Activated T-cell treated with anti-CD3 and anti-CD28 coated beads, Interleukin-2, amount 50 U/mL, for 24 hours (primary cell): ENCODE results near the gene EMSY.
A peak's percentile ranks its signal among the peaks of the same experiment; 100 is the strongest.

Experiments used
- DNase-seq: peaks from one replicate; pipeline ENCODE4 v3.0.0-alpha.2; 2020
- H3K27ac Mint-ChIP-seq: 2 replicates; pipeline ENCODE4 v1.8.0; 2020; ENCODE audit warnings: mild to moderate bottlenecking, mixed read lengths
- H3K27me3 Mint-ChIP-seq: 2 replicates; pipeline ENCODE4 v1.8.0; 2020; ENCODE audit warnings: mixed read lengths
- H3K36me3 Mint-ChIP-seq: 2 replicates; pipeline ENCODE4 v1.8.0; 2020; ENCODE audit warnings: low read depth, mixed read lengths
- H3K4me1 Mint-ChIP-seq: 2 replicates; pipeline ENCODE4 v1.8.0; 2020; ENCODE audit warnings: low read depth, mixed read lengths
- H3K4me3 Mint-ChIP-seq: 2 replicates; pipeline ENCODE4 v1.8.0; 2020; ENCODE audit warnings: mild to moderate bottlenecking, moderate library complexity, mixed read lengths
- H3K9me3 Mint-ChIP-seq: 2 replicates; pipeline ENCODE4 v1.8.0; 2020; ENCODE audit warnings: mixed read lengths

EMSY gene

DNA sequence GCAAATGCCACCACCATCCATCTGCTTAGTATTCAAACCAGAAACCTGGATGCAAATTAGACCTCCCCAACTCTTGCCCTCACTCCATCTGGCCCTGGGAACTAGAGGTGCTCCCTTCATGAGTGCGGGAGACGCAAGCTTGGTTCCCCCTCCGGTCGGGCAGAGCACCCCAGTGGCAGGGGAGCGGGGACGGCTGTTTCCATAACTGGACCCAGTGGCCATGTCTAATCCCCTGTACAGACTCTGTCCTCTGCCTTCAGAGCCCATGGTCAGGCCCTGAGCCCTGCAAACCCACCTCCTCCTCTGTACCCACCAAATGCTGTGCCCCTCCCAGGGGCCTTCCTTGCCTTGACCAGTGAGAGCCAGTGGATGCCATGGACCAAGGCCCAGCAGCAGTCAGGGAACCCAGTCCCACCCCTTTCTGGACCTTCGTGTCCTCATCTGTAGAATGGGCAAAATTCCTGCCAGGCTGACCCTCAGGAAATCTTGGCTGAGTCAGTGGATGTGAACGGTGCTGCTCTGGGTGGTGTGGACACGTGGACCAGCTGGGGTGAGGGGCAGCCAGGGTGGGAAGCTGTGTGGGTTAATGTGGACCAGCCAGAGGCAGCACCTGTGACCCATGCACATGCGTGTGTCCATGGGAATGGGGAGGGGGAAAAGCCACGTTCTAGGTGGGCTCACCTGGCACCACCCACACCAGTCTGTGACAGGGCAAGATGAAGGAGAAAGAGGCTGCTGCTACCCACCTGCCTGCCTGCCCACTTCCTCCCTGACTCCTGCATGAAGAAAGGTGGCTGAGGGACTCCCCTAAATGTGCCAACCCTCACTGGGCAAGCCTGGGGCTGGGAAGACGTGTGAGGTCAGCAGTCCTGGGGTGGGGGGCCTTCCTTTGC lies 153.0 kb downstream of the EMSY start:
- peak overlapping the region; percentile 27 for H3K27ac Mint-ChIP-seq
- no peaks in the 10 kb centered on the region for H3K9me3 Mint-ChIP-seq
- peaks cover 3% of the 10 kb centered on the region for H3K27me3 Mint-ChIP-seq
- H3K4me1 Mint-ChIP-seq, result peaks cover 8% of the 10 kb centered on the region
- no peak overlapping the region for H3K4me3 Mint-ChIP-seq
- no peak for DNase-seq
- H3K36me3 Mint-ChIP-seq, result no peaks in the 10 kb centered on the region

DNA sequence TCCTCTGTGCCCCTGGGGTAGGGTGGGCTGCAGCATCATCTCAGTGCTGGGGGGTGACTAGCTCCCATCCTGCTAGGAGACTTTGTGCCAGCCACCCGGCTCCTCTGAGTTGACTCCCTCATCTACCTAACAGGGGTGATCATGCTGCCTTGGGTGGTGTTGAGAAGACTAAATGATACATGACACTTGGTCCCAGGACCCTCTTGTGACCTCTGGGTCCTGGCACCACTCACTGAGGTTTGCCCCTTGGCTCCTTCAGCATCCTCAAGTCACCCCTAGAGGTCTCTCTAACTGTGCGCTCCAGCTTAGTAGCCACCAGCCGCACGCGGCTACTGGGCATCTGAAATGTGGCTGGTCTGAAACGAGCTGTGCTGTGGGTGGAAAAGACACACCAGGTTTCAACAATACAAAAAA lies 153.6 kb downstream of the EMSY start:
- Mint-ChIP-seq H3K4me3 (no peak overlapping the region), H3K27ac (no peak overlapping the region), H3K9me3 (no peaks in the 10 kb centered on the region), H3K4me1 (peaks cover 8% of the 10 kb centered on the region), H3K36me3 (no peaks in the 10 kb centered on the region), H3K27me3 (no peaks in the 10 kb centered on the region)
- no peak for DNase-seq

DNA sequence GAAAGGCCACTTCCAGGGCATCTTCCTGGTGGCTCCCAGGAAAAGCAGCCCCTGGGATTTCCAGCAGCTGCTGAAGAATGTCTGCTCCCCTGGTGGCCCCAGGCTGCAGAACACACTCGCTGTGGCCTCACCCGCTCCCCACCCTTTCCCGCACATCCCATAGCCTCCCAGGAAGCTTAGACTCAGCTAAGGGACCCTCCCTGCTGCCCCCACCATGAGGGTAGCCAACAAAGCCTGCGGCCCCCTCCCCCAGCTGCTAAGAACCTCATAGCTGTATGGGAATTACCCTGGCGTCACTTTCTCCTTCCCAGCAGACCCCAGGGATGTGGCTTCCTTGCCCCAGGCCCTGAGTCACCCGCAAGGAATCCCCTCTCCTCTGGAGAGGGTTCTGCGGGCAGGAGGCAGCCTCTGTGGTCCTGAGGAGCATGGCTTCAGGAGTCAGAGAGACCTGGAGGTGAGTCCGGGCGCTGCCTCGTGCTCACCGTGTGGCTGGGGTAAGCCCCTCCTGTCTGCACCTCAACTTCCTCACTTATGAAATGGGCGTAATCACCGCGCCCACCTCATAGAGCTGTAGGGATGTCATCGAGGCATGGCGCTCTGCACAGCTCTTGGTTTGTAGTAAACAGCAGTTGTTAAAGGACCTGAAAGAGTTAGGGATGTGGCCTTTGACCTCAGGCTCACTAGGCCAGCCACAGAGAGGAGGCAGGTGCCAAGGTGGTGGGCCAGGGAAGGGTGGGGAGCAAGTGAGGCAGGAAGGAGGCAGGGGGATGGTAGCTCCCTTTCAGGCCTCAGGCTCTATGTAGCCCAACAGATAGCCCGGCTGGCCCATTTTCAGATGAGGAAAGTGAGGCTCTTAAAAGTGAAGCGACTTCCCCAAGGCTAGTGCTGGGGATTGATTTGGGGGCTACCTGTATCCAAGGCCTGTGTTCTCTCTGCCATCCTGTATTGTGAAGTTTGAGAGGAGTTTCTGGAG lies 154.5 kb downstream of the EMSY start:
- Mint-ChIP-seq H3K36me3 (no peaks in the 10 kb centered on the region), H3K4me3 (no peak overlapping the region), H3K27me3 (no peaks in the 10 kb centered on the region), H3K27ac (no peak overlapping the region), H3K9me3 (no peaks in the 10 kb centered on the region), H3K4me1 (peaks cover 8% of the 10 kb centered on the region)
- DNase-seq, result no peak

DNA sequence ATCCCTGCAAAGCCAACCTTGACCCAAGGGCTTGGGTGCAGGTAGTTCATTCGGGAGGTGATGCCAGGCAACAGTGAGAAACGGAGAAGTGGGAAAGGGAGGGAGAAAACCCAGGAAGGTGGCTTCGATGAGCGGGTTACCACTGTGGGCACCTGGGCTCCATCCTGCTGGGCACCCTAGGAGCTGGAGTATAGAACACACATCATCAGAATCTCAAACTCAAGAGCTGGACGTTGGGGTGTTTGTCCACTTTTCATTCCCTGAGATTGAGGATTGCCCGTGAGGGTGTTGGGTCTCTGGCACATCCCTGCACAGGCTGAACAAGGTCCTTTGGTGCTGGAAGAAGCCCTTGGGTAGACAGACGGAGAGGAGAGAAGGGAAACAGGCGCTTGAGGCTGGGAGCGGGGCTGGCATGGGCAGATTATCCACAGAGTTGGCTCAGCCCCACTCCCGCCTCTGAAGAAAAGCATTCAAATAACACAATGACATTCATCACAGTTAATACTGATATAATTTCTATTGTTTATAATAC lies 155.4 kb downstream of the EMSY start:
- peaks cover 2% of the 10 kb centered on the region for H3K4me1 Mint-ChIP-seq
- H3K27ac Mint-ChIP-seq, result no peak overlapping the region
- no peak for DNase-seq
- no peaks in the 10 kb centered on the region for H3K36me3 Mint-ChIP-seq
- no peak overlapping the region for H3K4me3 Mint-ChIP-seq
- no peaks in the 10 kb centered on the region for H3K9me3 Mint-ChIP-seq
- H3K27me3 Mint-ChIP-seq, result no peaks in the 10 kb centered on the region

DNA sequence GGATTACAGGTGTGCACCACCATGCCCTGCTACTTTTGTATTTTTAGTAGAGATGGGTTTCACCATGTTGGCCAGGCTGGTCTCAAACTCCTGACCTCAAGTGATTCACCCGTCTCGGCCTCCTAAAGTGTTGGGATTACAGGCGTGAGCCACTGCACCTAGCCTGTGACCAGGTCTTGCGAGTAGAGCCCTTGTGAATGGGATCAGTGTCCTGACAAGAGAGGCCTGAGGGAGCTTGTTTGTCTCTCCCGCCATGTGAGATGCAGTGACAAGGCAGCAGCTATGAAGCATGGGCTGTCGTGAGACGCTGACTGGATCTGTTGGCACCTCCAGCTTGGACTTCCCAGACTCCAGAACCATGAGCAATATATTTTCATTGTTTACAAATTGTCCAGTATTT lies 156.5 kb downstream of the EMSY start:
- no peak for DNase-seq
- Mint-ChIP-seq H3K27me3 (no peaks in the 10 kb centered on the region), H3K4me3 (no peak overlapping the region), H3K36me3 (no peaks in the 10 kb centered on the region), H3K9me3 (no peaks in the 10 kb centered on the region), H3K27ac (no peak overlapping the region), H3K4me1 (peaks cover 2% of the 10 kb centered on the region)

DNA sequence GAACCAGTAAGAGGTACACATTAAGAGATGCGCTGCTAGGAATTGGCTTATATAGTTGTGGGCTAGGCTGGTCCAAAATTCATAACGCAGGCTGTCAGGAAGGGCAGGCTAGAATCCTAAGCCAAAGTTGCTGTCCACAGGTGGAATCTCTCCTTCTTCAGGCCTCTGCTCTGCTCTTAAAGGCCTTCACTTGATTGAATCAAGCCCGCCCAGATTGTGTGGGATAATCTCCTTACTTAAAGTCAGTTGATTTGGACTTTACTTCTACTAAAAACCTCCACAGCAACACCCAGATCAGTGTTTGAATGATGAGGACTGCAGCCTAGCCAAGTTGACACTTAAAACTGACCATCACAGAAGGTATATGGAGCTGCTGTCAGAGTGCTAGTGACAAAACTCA lies 156.9 kb downstream of the EMSY start:
- Mint-ChIP-seq H3K27ac (no peak overlapping the region), H3K4me1 (peaks cover 2% of the 10 kb centered on the region), H3K4me3 (no peak overlapping the region), H3K9me3 (no peaks in the 10 kb centered on the region), H3K36me3 (no peaks in the 10 kb centered on the region), H3K27me3 (no peaks in the 10 kb centered on the region)
- no peak for DNase-seq

DNA sequence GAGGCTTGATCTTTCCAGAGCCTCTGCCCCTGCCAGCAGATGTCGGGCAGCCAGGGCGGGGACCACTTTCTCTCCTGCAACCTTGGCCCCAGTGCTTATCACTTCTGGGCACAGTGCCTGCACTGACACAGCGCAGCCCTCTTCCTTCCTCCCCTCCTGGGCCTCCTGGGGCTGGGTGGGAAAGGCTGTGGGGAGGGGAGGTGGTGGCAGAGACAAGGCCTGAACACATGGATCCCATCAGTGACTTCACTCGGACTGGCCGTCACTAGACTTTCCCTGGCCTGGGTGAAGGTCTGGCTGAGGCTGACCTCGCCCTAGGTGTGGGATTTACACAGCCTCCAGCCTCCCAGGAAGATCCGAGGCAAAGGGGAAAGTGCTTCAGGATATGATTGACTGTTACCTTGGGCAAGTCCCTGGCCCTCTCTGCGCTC lies 157.6 kb downstream of the EMSY start:
- Mint-ChIP-seq H3K27ac (no peak overlapping the region), H3K27me3 (no peaks in the 10 kb centered on the region), H3K9me3 (no peaks in the 10 kb centered on the region), H3K4me3 (no peak overlapping the region), H3K36me3 (no peaks in the 10 kb centered on the region), H3K4me1 (peaks cover 2% of the 10 kb centered on the region)
- DNase-seq, result no peak
